ENCODE results near the gene GRIA1.

GRIA1 gene

GRCh38 chr5:153746440-153746839, 256.0 kb downstream of the GRIA1 start:
- H3K14ac ChIP-seq (ENCODE audit: low read length in 2 of 2): no peak overlapping the region
- H3K4me3 ChIP-seq (ENCODE audit: insufficient read depth in 1 of 2, low read depth in 1 of 2, low read length in 2 of 2): no peak overlapping the region
- H2BK12ac ChIP-seq (ENCODE audit: low read length in 2 of 2): no peak overlapping the region
- no peak overlapping the region for H3K9ac ChIP-seq (ENCODE audit: low read length)
- no peak overlapping the region for H4K91ac ChIP-seq (ENCODE audit: low read length)
- H4K8ac ChIP-seq (ENCODE audit: low read length): no peak overlapping the region
- H2AFZ ChIP-seq (ENCODE audit: low read depth, low read length): no peak overlapping the region
- no peak overlapping the region for H3K4me2 ChIP-seq (ENCODE audit: low read length, poor library complexity, severe bottlenecking)
- H2BK120ac ChIP-seq (ENCODE audit: low read depth, low read length): no peak overlapping the region
- H3K9me3 ChIP-seq (ENCODE audit: control insufficient read depth, low read length): no peaks in the 10 kb centered on the region
- no peaks in the 10 kb centered on the region for H3K4me1 ChIP-seq (ENCODE audit: control insufficient read depth, insufficient read depth, low read depth, low read length)
- no peak overlapping the region for H2AK5ac ChIP-seq (ENCODE audit: low read length, severe bottlenecking)
- H3K27ac ChIP-seq (ENCODE audit: low read length, poor library complexity, severe bottlenecking): no peak overlapping the region
- H3K79me1 ChIP-seq (replicated peaks; ENCODE audit: low read length, poor library complexity, severe bottlenecking): no peaks in the 10 kb centered on the region
- 95% methylated on average over 3 of the region's 3 CpGs for WGBS
- no peak overlapping the region for H2BK5ac ChIP-seq (ENCODE audit: low read depth, low read length, poor library complexity, severe bottlenecking)
- no peak for DNase-seq
- H3K36me3 ChIP-seq (ENCODE audit: control insufficient read depth in 1 of 2, insufficient read depth in 2 of 2, low read depth in 1 of 2, low read length in 2 of 2): no peaks in the 10 kb centered on the region
- no peak overlapping the region for H3K23ac ChIP-seq (ENCODE audit: low read length in 2 of 2)
- H3K27me3 ChIP-seq (ENCODE audit: control insufficient read depth in 1 of 2, insufficient read depth in 1 of 2, low read length in 2 of 2): no peaks in the 10 kb centered on the region
- no peak overlapping the region for H2BK15ac ChIP-seq (ENCODE audit: low read depth, poor library complexity, severe bottlenecking)
- H3K18ac ChIP-seq (ENCODE audit: low read depth in 1 of 2, low read length in 2 of 2): no peak overlapping the region
- no peak overlapping the region for H3K4ac ChIP-seq (ENCODE audit: low read depth in 1 of 2, low read length in 2 of 2)

- no peak overlapping the region for H2AK5ac ChIP-seq (ENCODE audit: low read length, severe bottlenecking)
- H3K4me1 ChIP-seq (ENCODE audit: control insufficient read depth, insufficient read depth, low read depth, low read length): no peaks in the 10 kb centered on the region
- DNase-seq: no peak
- H3K9me3 ChIP-seq (ENCODE audit: control insufficient read depth, low read length): no peaks in the 10 kb centered on the region
- H3K4ac ChIP-seq (ENCODE audit: low read depth in 1 of 2, low read length in 2 of 2): no peak overlapping the region
- no peak overlapping the region for H2BK12ac ChIP-seq (ENCODE audit: low read length in 2 of 2)
- H2BK5ac ChIP-seq (ENCODE audit: low read depth, low read length, poor library complexity, severe bottlenecking): no peak overlapping the region
- H2BK15ac ChIP-seq (ENCODE audit: low read depth, poor library complexity, severe bottlenecking): no peak overlapping the region
- H3K4me2 ChIP-seq (ENCODE audit: low read length, poor library complexity, severe bottlenecking): no peak overlapping the region
- no peaks in the 10 kb centered on the region for H3K36me3 ChIP-seq (ENCODE audit: control insufficient read depth in 1 of 2, insufficient read depth in 2 of 2, low read depth in 1 of 2, low read length in 2 of 2)
- 97% methylated on average over 2 of the region's 2 CpGs for whole genome bisulfite sequencing
- H2BK120ac ChIP-seq (ENCODE audit: low read depth, low read length): no peak overlapping the region
- no peaks in the 10 kb centered on the region for H3K79me1 ChIP-seq (replicated peaks; ENCODE audit: low read length, poor library complexity, severe bottlenecking)
- H3K27ac ChIP-seq (ENCODE audit: low read length, poor library complexity, severe bottlenecking): no peak overlapping the region
- no peak overlapping the region for H3K14ac ChIP-seq (ENCODE audit: low read length in 2 of 2)
- H3K9ac ChIP-seq (ENCODE audit: low read length): no peak overlapping the region
- no peak overlapping the region for H3K4me3 ChIP-seq (ENCODE audit: insufficient read depth in 1 of 2, low read depth in 1 of 2, low read length in 2 of 2)
- no peak overlapping the region for H4K91ac ChIP-seq (ENCODE audit: low read length)
- H3K27me3 ChIP-seq (ENCODE audit: control insufficient read depth in 1 of 2, insufficient read depth in 1 of 2, low read length in 2 of 2): no peaks in the 10 kb centered on the region
- no peak overlapping the region for H4K8ac ChIP-seq (ENCODE audit: low read length)
- H2AFZ ChIP-seq (ENCODE audit: low read depth, low read length): no peak overlapping the region
- H3K23ac ChIP-seq (ENCODE audit: low read length in 2 of 2): peak overlapping the region in 1 of 2 experiments; percentile 41
- no peak overlapping the region for H3K18ac ChIP-seq (ENCODE audit: low read depth in 1 of 2, low read length in 2 of 2)
These were observed 258.4 kb downstream of the GRIA1 start for GRCh38 chr5:153748823-153749222.

- no peak overlapping the region for H3K14ac ChIP-seq (ENCODE audit: low read length in 2 of 2)
- H2BK15ac ChIP-seq (ENCODE audit: low read depth, poor library complexity, severe bottlenecking): no peak overlapping the region
- no peak overlapping the region for H3K23ac ChIP-seq (ENCODE audit: low read length in 2 of 2)
- no peak overlapping the region for H4K8ac ChIP-seq (ENCODE audit: low read length)
- no peak overlapping the region for H2BK120ac ChIP-seq (ENCODE audit: low read depth, low read length)
- 11% methylated on average over 4 of the region's 4 CpGs for WGBS
- no peak overlapping the region for H3K4me2 ChIP-seq (ENCODE audit: low read length, poor library complexity, severe bottlenecking)
- no peaks in the 10 kb centered on the region for H3K4me1 ChIP-seq (ENCODE audit: control insufficient read depth, insufficient read depth, low read depth, low read length)
- H3K36me3 ChIP-seq (ENCODE audit: control insufficient read depth in 1 of 2, insufficient read depth in 2 of 2, low read depth in 1 of 2, low read length in 2 of 2): no peaks in the 10 kb centered on the region
- H3K79me1 ChIP-seq (replicated peaks; ENCODE audit: low read length, poor library complexity, severe bottlenecking): no peaks in the 10 kb centered on the region
- no peaks in the 10 kb centered on the region for H3K9me3 ChIP-seq (ENCODE audit: control insufficient read depth, low read length)
- H3K27me3 ChIP-seq (ENCODE audit: control insufficient read depth in 1 of 2, insufficient read depth in 1 of 2, low read length in 2 of 2): no peaks in the 10 kb centered on the region
- H3K18ac ChIP-seq (ENCODE audit: low read depth in 1 of 2, low read length in 2 of 2): no peak overlapping the region
- H4K91ac ChIP-seq (ENCODE audit: low read length): no peak overlapping the region
- no peak overlapping the region for H2BK5ac ChIP-seq (ENCODE audit: low read depth, low read length, poor library complexity, severe bottlenecking)
- no peak overlapping the region for H3K9ac ChIP-seq (ENCODE audit: low read length)
- no peak overlapping the region for H2AK5ac ChIP-seq (ENCODE audit: low read length, severe bottlenecking)
- DNase-seq: peak; percentile 20
- H3K4me3 ChIP-seq (ENCODE audit: insufficient read depth in 1 of 2, low read depth in 1 of 2, low read length in 2 of 2): no peak overlapping the region
- no peak overlapping the region for H3K27ac ChIP-seq (ENCODE audit: low read length, poor library complexity, severe bottlenecking)
- no peak overlapping the region for H3K4ac ChIP-seq (ENCODE audit: low read depth in 1 of 2, low read length in 2 of 2)
- no peak overlapping the region for H2AFZ ChIP-seq (ENCODE audit: low read depth, low read length)
- H2BK12ac ChIP-seq (ENCODE audit: low read length in 2 of 2): no peak overlapping the region
These were observed 259.5 kb downstream of the GRIA1 start for GRCh38 chr5:153749960-153750359.

- no peak overlapping the region for H3K18ac ChIP-seq (ENCODE audit: low read depth in 1 of 2, low read length in 2 of 2)
- no peak overlapping the region for H3K23ac ChIP-seq (ENCODE audit: low read length in 2 of 2)
- no peak overlapping the region for H2BK15ac ChIP-seq (ENCODE audit: low read depth, poor library complexity, severe bottlenecking)
- no peaks in the 10 kb centered on the region for H3K27me3 ChIP-seq (ENCODE audit: control insufficient read depth in 1 of 2, insufficient read depth in 1 of 2, low read length in 2 of 2)
- H3K4ac ChIP-seq (ENCODE audit: low read depth in 1 of 2, low read length in 2 of 2): no peak overlapping the region
- DNase-seq: no peak
- H4K91ac ChIP-seq (ENCODE audit: low read length): no peak overlapping the region
- H3K9me3 ChIP-seq (ENCODE audit: control insufficient read depth, low read length): no peaks in the 10 kb centered on the region
- H3K36me3 ChIP-seq (ENCODE audit: control insufficient read depth in 1 of 2, insufficient read depth in 2 of 2, low read depth in 1 of 2, low read length in 2 of 2): no peaks in the 10 kb centered on the region
- WGBS: 97% methylated on average over 3 of the region's 3 CpGs
- H2AFZ ChIP-seq (ENCODE audit: low read depth, low read length): no peak overlapping the region
- no peak overlapping the region for H3K27ac ChIP-seq (ENCODE audit: low read length, poor library complexity, severe bottlenecking)
- H2BK12ac ChIP-seq (ENCODE audit: low read length in 2 of 2): no peak overlapping the region
- no peaks in the 10 kb centered on the region for H3K4me1 ChIP-seq (ENCODE audit: control insufficient read depth, insufficient read depth, low read depth, low read length)
- H2BK120ac ChIP-seq (ENCODE audit: low read depth, low read length): no peak overlapping the region
- H4K8ac ChIP-seq (ENCODE audit: low read length): no peak overlapping the region
- H3K79me1 ChIP-seq (replicated peaks; ENCODE audit: low read length, poor library complexity, severe bottlenecking): no peaks in the 10 kb centered on the region
- H2AK5ac ChIP-seq (ENCODE audit: low read length, severe bottlenecking): no peak overlapping the region
- no peak overlapping the region for H3K9ac ChIP-seq (ENCODE audit: low read length)
- H2BK5ac ChIP-seq (ENCODE audit: low read depth, low read length, poor library complexity, severe bottlenecking): no peak overlapping the region
- no peak overlapping the region for H3K4me3 ChIP-seq (ENCODE audit: insufficient read depth in 1 of 2, low read depth in 1 of 2, low read length in 2 of 2)
- H3K14ac ChIP-seq (ENCODE audit: low read length in 2 of 2): no peak overlapping the region
- H3K4me2 ChIP-seq (ENCODE audit: low read length, poor library complexity, severe bottlenecking): no peak overlapping the region
These were observed 260.8 kb downstream of the GRIA1 start for GRCh38 chr5:153751251-153751650.
